Measurements from ENCODE around the gene CFAP161. TPM values are rescaled to one million over a fixed set of nuclear protein-coding genes. Genes with fewer than 3 reads are reported as not detected.

The CFAP161 gene
- total RNA-seq, 2 experiments from 2014 or later: not detected

GRCh38 chr15:81195339-81195864 is 61.3 kb downstream of the CFAP161 start:
- H3K4me1 Mint-ChIP-seq: peaks cover 5% of the 10 kb centered on the region
- H3K36me3 Mint-ChIP-seq (ENCODE audit: low read depth): no peaks in the 10 kb centered on the region
- DNase-seq: no peak
- H3K9me3 Mint-ChIP-seq: no peaks in the 10 kb centered on the region
- ChIA-PET POLR2A (no interaction called here), CTCF (interaction anchor here (1.5 kb wide), 1 partner anchor 71 kb away, joined by 10 read pairs; no protein-coding TSS in a partner anchor)
- no peak overlapping the region for H3K27ac Mint-ChIP-seq
- peaks cover 32% of the 10 kb centered on the region for H3K27me3 Mint-ChIP-seq
- no peak overlapping the region for H3K4me3 Mint-ChIP-seq

DNA sequence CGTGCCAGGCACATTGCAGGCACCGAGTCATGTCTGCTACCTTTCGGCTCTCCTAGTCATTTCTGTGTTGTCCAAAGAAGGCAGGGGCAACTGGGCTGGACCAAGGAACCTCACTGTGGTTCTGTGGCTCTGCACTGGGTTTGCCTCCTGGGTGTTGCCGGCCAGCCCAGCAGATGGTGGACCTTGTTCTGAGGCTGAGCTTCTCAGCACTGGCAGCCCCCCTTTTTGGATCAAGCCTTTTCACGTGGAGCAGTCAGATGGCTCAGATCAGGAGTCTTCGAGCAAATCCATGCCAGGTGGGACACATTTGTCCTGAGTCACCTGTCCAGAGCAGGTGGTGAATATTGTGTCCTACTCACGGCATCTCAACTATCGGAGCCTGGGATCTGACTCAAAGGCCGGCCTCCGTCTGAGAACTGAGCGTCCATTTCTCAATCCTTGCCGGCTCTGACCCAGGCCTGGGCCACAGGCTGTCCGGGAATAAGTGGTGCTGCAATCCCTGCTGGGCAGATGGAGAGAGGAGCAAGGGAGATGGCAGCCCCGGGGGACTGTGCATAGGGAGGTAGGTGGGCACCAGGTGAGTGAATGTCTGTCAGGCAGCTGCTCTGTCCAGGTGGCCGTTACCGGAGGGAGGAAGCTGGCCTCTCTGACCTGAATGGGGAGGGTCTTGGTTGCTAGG is 62.6 kb downstream of the CFAP161 start, which contains the start of gene IL16:
IL16 (plus strand) TSS at position 304 of the 679 bp plus-strand sequence. CDS start 28,521 bp downstream, outside the sequence.
- Mint-ChIP-seq H3K27ac (no peak within 1 kb of the TSS), H3K27me3 (peaks cover 29% of the 10 kb centered on the region), H3K4me1 (peaks cover 5% of the 10 kb centered on the region), H3K4me3 (no peak within 1 kb of the TSS), H3K36me3 (ENCODE audit: low read depth) (no peaks in the 10 kb centered on the region), H3K9me3 (no peaks in the 10 kb centered on the region)
- ChIA-PET POLR2A (no interaction called here), CTCF (interaction anchor here (0.9 kb wide), 1 partner anchor 70 kb away, joined by 3 read pairs; no protein-coding TSS in a partner anchor)
- no peak for DNase-seq

DNA sequence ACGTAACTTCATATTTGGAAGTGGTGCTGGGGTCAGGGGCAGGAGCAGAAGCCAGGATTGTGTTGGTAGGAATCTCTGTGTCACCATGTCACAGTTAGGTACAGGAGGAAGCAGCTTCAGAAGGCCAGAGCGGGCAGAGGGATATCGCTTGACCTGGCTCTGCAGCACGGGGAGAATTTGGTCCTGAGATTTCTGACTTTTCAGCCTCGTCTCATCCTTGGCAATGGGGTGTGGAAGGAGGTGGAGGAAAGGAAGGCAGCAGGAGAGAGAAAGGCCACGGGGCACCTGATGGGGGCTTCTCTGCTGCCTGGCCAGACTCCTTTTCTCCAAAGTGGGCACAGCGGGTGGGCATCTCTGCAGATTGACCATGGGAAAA is 63.2 kb downstream of the CFAP161 start:
- Mint-ChIP-seq H3K4me1 (peaks cover 5% of the 10 kb centered on the region), H3K27me3 (peaks cover 26% of the 10 kb centered on the region), H3K9me3 (no peaks in the 10 kb centered on the region), H3K36me3 (ENCODE audit: low read depth) (no peaks in the 10 kb centered on the region), H3K4me3 (no peak overlapping the region), H3K27ac (no peak overlapping the region)
- CTCF ChIA-PET: no interaction called here
- DNase-seq: no peak
- POLR2A ChIA-PET: no interaction called here

DNA sequence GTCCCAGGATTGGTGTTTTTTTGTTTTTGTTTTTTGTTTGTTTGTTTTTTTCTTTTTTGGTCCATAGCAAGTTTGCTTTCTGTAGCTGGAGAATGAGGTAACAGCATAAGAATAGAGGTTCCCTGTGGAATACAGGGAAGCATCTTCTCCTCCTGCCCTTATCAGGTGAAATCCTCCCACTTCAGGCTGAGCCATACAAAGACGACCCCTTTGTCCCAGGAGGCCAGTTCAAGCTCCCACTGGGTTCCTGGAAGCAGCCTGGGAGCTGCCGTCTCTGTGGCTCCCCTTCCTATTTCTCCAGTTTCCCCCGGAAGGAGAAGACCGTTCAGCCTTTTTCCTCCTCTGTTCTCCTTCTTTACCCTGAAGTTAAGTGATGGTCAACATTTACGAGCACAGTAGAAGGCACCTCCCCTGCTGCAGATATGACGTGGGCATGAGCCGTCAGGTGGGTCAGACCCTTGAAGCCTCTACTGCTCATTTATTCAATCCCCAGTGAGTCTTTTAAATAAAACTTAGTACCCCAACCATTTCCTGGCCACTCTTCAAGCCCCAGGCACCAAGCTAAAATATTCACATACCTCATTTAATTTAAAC is 63.7 kb downstream of the CFAP161 start:
- no peak overlapping the region for H3K4me3 Mint-ChIP-seq
- POLR2A ChIA-PET: no interaction called here
- CTCF ChIA-PET: no interaction called here
- H3K4me1 Mint-ChIP-seq: peaks cover 5% of the 10 kb centered on the region
- H3K27me3 Mint-ChIP-seq: peaks cover 23% of the 10 kb centered on the region
- no peak for DNase-seq
- H3K9me3 Mint-ChIP-seq: no peaks in the 10 kb centered on the region
- H3K27ac Mint-ChIP-seq: no peak overlapping the region
- no peaks in the 10 kb centered on the region for H3K36me3 Mint-ChIP-seq (ENCODE audit: low read depth)

Other genes starting within 250 kb of the CFAP161 start
- gene MESD, start 144.5 kb upstream of the CFAP161 start, total RNA-seq: 10 to 100 TPM; 34.5 to 36.1 TPM
- gene TLNRD1, start 133.3 kb upstream of the CFAP161 start, total RNA-seq: 10 to 100 TPM; 47.1 to 48.8 TPM
- 100 to 1,000 TPM; 196 to 200 TPM for gene IL16, start 62.6 kb downstream of the CFAP161 start, total RNA-seq
- gene STARD5, start 189.9 kb downstream of the CFAP161 start, total RNA-seq: 1 to 10 TPM; 4.2 TPM
- not detected for gene TMC3, start 239.9 kb downstream of the CFAP161 start, total RNA-seq